B cell (primary cell): Measurements from ENCODE around the gene CCPG1. TPM values are rescaled to one million over a fixed set of nuclear protein-coding genes. Genes with fewer than 3 reads are reported as not detected.
A peak's percentile ranks its signal among the peaks of the same experiment; 100 is the strongest.

ENCODE experiments used
- ATAC-seq: fragments of 200-7000 bp; cut with Tn5 transposase; one replicate; pipeline ENCODE4 v1.10.0; 2021; ENCODE audit warnings: low read depth, mild to moderate bottlenecking, moderate number of reproducible peaks, moderate library complexity
- CTCF ChIA-PET: fragments of 350-600 bp; sonication (Branson Sonifier 250); formaldehyde crosslinking; loops from one replicate; lab custom pipeline; 2021; ENCODE audit warnings: antibody characterized with exemption, inconsistent platforms; lab: Charles Lee
- POLR2A ChIA-PET: fragments of 350-600 bp; sonication (Branson Sonifier 250); formaldehyde crosslinking; loops from one replicate; lab custom pipeline; 2021; ENCODE audit warnings: antibody characterized with exemption; lab: Charles Lee
- DNase-seq: peaks from one replicate; pipeline ENCODE4 v3.0.0; 2013
- H2AFZ ChIP-seq: 2 replicates; pipeline ENCODE4 v1.6.1; 2012; ENCODE audit warnings: mild to moderate bottlenecking, low read depth, low read length; ENCODE audit not compliant: insufficient read depth, poor library complexity, severe bottlenecking
- H3K27ac ChIP-seq, 2 donors: 1 replicate in 1 of 2; 2 replicates in 1 of 2; pipeline ENCODE4 v1.5.1; 2012 to 2013; ENCODE audit warnings: low read length in 2 of 2, mild to moderate bottlenecking in 2 of 2, moderate library complexity in 1 of 2
- H3K27me3 ChIP-seq, 4 experiments: fragments of 200-600 bp in 1 of 4; sonication (generic) in 1 of 4; replicated peaks in 1 of 4; 1 replicate in 2 of 4; 2 replicates in 2 of 4; pipeline versions ENCODE4 v1.6.1 to v1.7.0; 2013 to 2016; ENCODE audit warnings: low read length in 3 of 4, mild to moderate bottlenecking in 2 of 4, mixed read lengths in 1 of 4, moderate library complexity in 1 of 4; ENCODE audit not compliant: insufficient read depth in 4 of 4, control insufficient read depth in 3 of 4; ENCODE audit errors: control extremely low read depth in 1 of 4
- H3K36me3 ChIP-seq, 2 experiments: replicated peaks in 1 of 2; 1 replicate in 1 of 2; 2 replicates in 1 of 2; pipeline versions ENCODE4 v1.6.1 to v1.7.1; 2013; ENCODE audit warnings: low read length in 1 of 2; ENCODE audit not compliant: insufficient read depth in 2 of 2, control insufficient read depth in 1 of 2; ENCODE audit errors: control extremely low read depth in 1 of 2, extremely low read depth in 1 of 2
- H3K4me1 ChIP-seq, 2 donors: fragments of 200-600 bp in 1 of 2; sonication (generic) in 1 of 2; 1 replicate in 1 of 2; 2 replicates in 1 of 2; pipeline versions ENCODE4 v1.5.1 to v1.6.1; 2013 to 2017; ENCODE audit warnings: low read length in 2 of 2; ENCODE audit not compliant: control insufficient read depth in 2 of 2, insufficient read depth in 2 of 2
- H3K4me2 ChIP-seq: replicated peaks from 2 replicates; pipeline ENCODE3; 2012; ENCODE audit warnings: mild to moderate bottlenecking, low read depth, low read length; ENCODE audit not compliant: poor library complexity, severe bottlenecking
- H3K4me3 ChIP-seq, 5 experiments: fragments of 200-600 bp in 1 of 5; sonication (generic) in 1 of 5; 1 replicate in 3 of 5; 2 replicates in 2 of 5; pipeline versions ENCODE4 v1.5.1 to v1.7.0; 2011 to 2016; ENCODE audit warnings: low read length in 4 of 5, mild to moderate bottlenecking in 4 of 5, low read depth in 2 of 5, control low read depth in 1 of 5, moderate library complexity in 1 of 5; ENCODE audit not compliant: insufficient read depth in 1 of 5; ENCODE audit errors: control extremely low read depth in 1 of 5, extremely low read depth in 1 of 5
- H3K79me2 ChIP-seq: fragments of 200-600 bp; sonication (generic); one replicate; pipeline ENCODE4 v1.6.0; 2016; ENCODE audit warnings: low read length; ENCODE audit not compliant: control insufficient read depth, insufficient read depth
- H3K9ac ChIP-seq: fragments of 200-600 bp; sonication (generic); 2 replicates; pipeline ENCODE4 v1.6.1; 2017; ENCODE audit warnings: mild to moderate bottlenecking, low read length, moderate library complexity
- H3K9me3 ChIP-seq, 3 donors: one replicate each; pipeline versions ENCODE4 v1.6.1 to v1.7.1; 2013; ENCODE audit warnings: low read length in 2 of 3; ENCODE audit not compliant: control insufficient read depth in 2 of 3, insufficient read depth in 1 of 3; ENCODE audit errors: control extremely low read depth in 1 of 3
- H4K20me1 ChIP-seq: 2 replicates; pipeline ENCODE4 v1.6.0; 2012; ENCODE audit warnings: mild to moderate bottlenecking, low read length; ENCODE audit not compliant: insufficient read depth, control insufficient read depth, poor library complexity, severe bottlenecking
- H3K27ac Mint-ChIP-seq: one replicate; pipeline ENCODE4 v1.8.0; 2021; ENCODE audit warnings: mixed read lengths
- H3K27me3 Mint-ChIP-seq: one replicate; pipeline ENCODE4 v1.8.0; 2021; ENCODE audit warnings: mixed read lengths
- H3K4me1 Mint-ChIP-seq: one replicate; pipeline ENCODE4 v1.8.0; 2021; ENCODE audit warnings: mixed read lengths
- H3K4me3 Mint-ChIP-seq: one replicate; pipeline ENCODE4 v1.8.0; 2021; ENCODE audit warnings: mixed read lengths
- H3K9me3 Mint-ChIP-seq: one replicate; pipeline ENCODE4 v1.8.0; 2022; ENCODE audit warnings: mixed read lengths; ENCODE audit not compliant: insufficient read depth
- CTCF ChIP-seq: fragments of 200-600 bp; IDR thresholded peaks from one replicate; pipeline ENCODE4 v1.8.0; 2022; ENCODE audit warnings: antibody characterized with exemption, mild to moderate bottlenecking
- EZH2 ChIP-seq: IDR thresholded peaks from 2 replicates; pipeline ENCODE4 v1.6.1; 2012; ENCODE audit warnings: borderline replicate concordance, low read depth, mild to moderate bottlenecking, moderate library complexity, low read length; ENCODE audit not compliant: insufficient read depth, poor library complexity, severe bottlenecking
- WGBS: methylation state at CpG from one replicate; pipeline ENCODE4 v1.1.5; 2013; ENCODE audit warnings: missing lambda C conversion rate; ENCODE audit not compliant: insufficient coverage; 5-methylcytosine and 5-hydroxymethylcytosine counted together
- intact Hi-C: fragments of 100-400 bp; cut with micrococcal nuclease; formaldehyde crosslinking; loops from one replicate; pipeline ENCODE4 v1.10.0; 2022
- polyA plus RNA-seq: library from polyadenylated mRNA; depleted of rRNA; stranded (reverse); fragments of >200 nt; gene quantifications from 2 replicates; pipeline ENCODE4 v1.2.3, GENCODE V29; 2012
- total RNA-seq, 2 donors: library from RNA; stranded (reverse); fragments of 120-200 nt in 1 of 2; gene quantifications; 1 replicate in 1 of 2; 2 replicates in 1 of 2; pipeline versions ENCODE4 v1.2.3 to v1.2.4, GENCODE V29; 2013 to 2022

The CCPG1 gene
- total and polyA plus RNA-seq, 2 donors (not counting 1 experiment from before 2014, with no cell fraction given): 3.5 to 32.1 TPM

- Histone ChIP-seq H3K27ac (no peak overlapping the region), H3K4me3 (no peak overlapping the region), H3K9ac (no peak overlapping the region), H3K27me3 (no peaks in the 10 kb centered on the region), H3K36me3 (peaks cover 1 to 9% of the 10 kb centered on the region in 2 experiments), H3K4me1 (peaks cover 27 to 44% of the 10 kb centered on the region in 2 donors), H3K9me3 (no peaks in the 10 kb centered on the region), H3K79me2 (peaks cover 65% of the 10 kb centered on the region), H4K20me1 (no peaks in the 10 kb centered on the region), H2AFZ (no peak overlapping the region), H3K4me2 (no peak overlapping the region)
- TF ChIP-seq EZH2 (no peak), CTCF (no peak)
- Mint-ChIP-seq H3K4me3 (no peak overlapping the region), H3K27ac (peak overlapping the region; percentile 7), H3K4me1 (peaks cover 50% of the 10 kb centered on the region), H3K27me3 (no peaks in the 10 kb centered on the region), H3K9me3 (no peaks in the 10 kb centered on the region)
- ATAC-seq: no peak
- WGBS: 100% methylated on average over 1 of the region's 5 CpGs
- POLR2A ChIA-PET: no interaction called here
- no peak for DNase-seq
- intact Hi-C loops: no loop called here
- CTCF ChIA-PET: no interaction called here
These were observed 85.7 kb downstream of the CCPG1 start for GRCh38 chr15:55322467-55322866.

GRCh38 chr15:55320963-55321362, 87.2 kb downstream of the CCPG1 start:
- H3K27ac Mint-ChIP-seq: no peak overlapping the region
- POLR2A ChIA-PET: no interaction called here
- peak overlapping the region; percentile 23 for H3K4me3 Mint-ChIP-seq
- peaks cover 56% of the 10 kb centered on the region for H3K4me1 Mint-ChIP-seq
- Histone ChIP-seq H3K9ac (no peak overlapping the region), H3K4me2 (peak overlapping the region; percentile 81), H3K27me3 (no peaks in the 10 kb centered on the region), H3K4me3 (no peak overlapping the region), H3K9me3 (no peaks in the 10 kb centered on the region), H4K20me1 (no peaks in the 10 kb centered on the region), H2AFZ (no peak overlapping the region), H3K79me2 (peaks cover 73% of the 10 kb centered on the region), H3K36me3 (peaks cover 1 to 6% of the 10 kb centered on the region in 2 experiments), H3K27ac (no peak overlapping the region), H3K4me1 (peaks cover 28 to 44% of the 10 kb centered on the region in 2 donors)
- intact Hi-C loops: no loop called here
- no peak for DNase-seq
- no peak for ATAC-seq
- no CpG with 5 or more reads among the region's 1 CpG for WGBS
- TF ChIP-seq CTCF: no peak
- TF ChIP-seq EZH2: no peak
- H3K9me3 Mint-ChIP-seq: no peaks in the 10 kb centered on the region
- CTCF ChIA-PET: no interaction called here
- H3K27me3 Mint-ChIP-seq: no peaks in the 10 kb centered on the region
